Stimulated activated CD4-positive, alpha-beta T cell treated with anti-CD3 and anti-CD28 coated beads, Interleukin-2, amount 100 ng/mL, for 48 hours (primary cell): ENCODE measurements around the gene HLA-DRA.

Source experiments
- DNase-seq, 2 donors: peaks; one replicate each; pipeline ENCODE4 v3.0.0-alpha.2; 2020

Gene HLA-DRA

GRCh38 chr6:32483968-32484613 is 44.4 kb downstream of the HLA-DRA start:
- DNase-seq: no peak

GRCh38 chr6:32484614-32484998 is 44.9 kb downstream of the HLA-DRA start:
- no peak for DNase-seq

- DNase-seq: no peak
Observed at GRCh38 chr6:32488083-32488482, 48.4 kb downstream of the HLA-DRA start.

GRCh38 chr6:32491700-32492099 is 52.0 kb downstream of the HLA-DRA start:
- DNase-seq: no peak

GRCh38 chr6:32492351-32492750 is 52.7 kb downstream of the HLA-DRA start:
- DNase-seq: no peak
